HCT116 (cell line): ENCODE results near the gene TSR1. TPM values are rescaled to one million over a fixed set of nuclear protein-coding genes. Genes with fewer than 3 reads are reported as not detected.

Experiments used
- ATAC-seq: fragments of 200-7000 bp; cut with Tn5 transposase; 2 replicates; pipeline ENCODE4 v1.9.1; 2020; ENCODE audit warnings: mild to moderate bottlenecking, moderate library complexity
- BruUV-seq: library from RNA; stranded (reverse); fragments of 400-500 nt; replicated peaks from 2 replicates; lab custom pipeline; 2021; lab: Mats Ljungman, UMichigan
- CTCF ChIA-PET: fragments of 300-600 bp; sonication (Branson Sonifier 250); formaldehyde crosslinking; loops from one replicate; lab custom pipeline; 2021; ENCODE audit warnings: antibody characterized with exemption; lab: Charles Lee
- POLR2A ChIA-PET: fragments of 300-600, 350-600 bp; sonication (Branson Sonifier 250); formaldehyde crosslinking; loops from one replicate; lab custom pipeline; 2021; ENCODE audit warnings: antibody characterized with exemption; lab: Charles Lee
- RAD21 ChIA-PET, 2 experiments: fragments of 300-600 bp; sonication (Branson Sonifier 250); formaldehyde crosslinking; loops; one replicate each; lab custom pipeline; 2023; ENCODE audit warnings: low total read pairs in 2 of 2; ENCODE audit not compliant: uncharacterized antibody in 2 of 2, unreplicated experiment in 2 of 2, low non-redundant PET in 1 of 2; lab: Charles Lee
- DNase-seq: peaks from one replicate; pipeline ENCODE4 v3.0.0-alpha.2; 2010; ENCODE audit warnings: low read depth, low spot score
- H2AFZ ChIP-seq: fragments of 200-600 bp; shearing (Covaris generic), sonication (generic); 2 replicates; pipeline ENCODE4 v1.6.1; 2017; ENCODE audit warnings: low read depth, mixed run types, mixed read lengths, antibody characterized with exemption, low read length; ENCODE audit not compliant: poor library complexity, severe bottlenecking
- H3K27ac ChIP-seq: 2 replicates; pipeline ENCODE4 v1.5.1; 2012; ENCODE audit warnings: low read depth, low read length
- H3K27me3 ChIP-seq: fragments of 200-600 bp; sonication (generic); 2 replicates; pipeline ENCODE4 v1.6.1; 2016; ENCODE audit warnings: mixed run types, low read length, mixed read lengths; ENCODE audit not compliant: insufficient read depth
- H3K36me3 ChIP-seq, 2 experiments: fragments of 200-500 bp in 1 of 2; fragments of 200-600 bp in 1 of 2; sonication (Bioruptor generic) in 1 of 2; sonication (generic) in 1 of 2; 2 replicates each; pipeline versions ENCODE4 v1.5.1 to v1.6.1; 2014 to 2016; ENCODE audit warnings: low read length in 2 of 2, inconsistent platforms in 1 of 2, mixed read lengths in 1 of 2, mixed run types in 1 of 2; ENCODE audit not compliant: insufficient read depth in 2 of 2, control insufficient read depth in 1 of 2
- H3K4me1 ChIP-seq, 2 experiments: fragments of 200-600 bp in 1 of 2; sonication (generic) in 1 of 2; 2 replicates each; pipeline versions ENCODE4 v1.5.1 to v1.6.1; 2012 to 2017; ENCODE audit warnings: low read length in 2 of 2, inconsistent platforms in 1 of 2, mild to moderate bottlenecking in 1 of 2, mixed read lengths in 1 of 2, mixed run types in 1 of 2, moderate library complexity in 1 of 2; ENCODE audit not compliant: insufficient read depth in 2 of 2, control insufficient read depth in 1 of 2
- H3K4me2 ChIP-seq: fragments of 200-600 bp; sonication (generic); 2 replicates; pipeline ENCODE4 v1.6.1; 2017; ENCODE audit warnings: mixed run types, low read length, mixed read lengths
- H3K4me3 ChIP-seq, 2 experiments: fragments of 200-600 bp in 1 of 2; sonication (generic) in 1 of 2; replicated peaks in 1 of 2; 2 replicates each; pipeline ENCODE4 v1.5.1; 2011 to 2016; ENCODE audit warnings: low read length in 2 of 2, control low read depth in 1 of 2, low read depth in 1 of 2, mild to moderate bottlenecking in 1 of 2, mixed read lengths in 1 of 2, mixed run types in 1 of 2
- H3K79me2 ChIP-seq: fragments of 200-600 bp; sonication (generic); 2 replicates; pipeline ENCODE4 v1.6.1; 2017; ENCODE audit warnings: mild to moderate bottlenecking, mixed run types, low read length, moderate library complexity, mixed read lengths; ENCODE audit not compliant: insufficient read depth
- H3K9ac ChIP-seq: fragments of 200-600 bp; sonication (generic); 2 replicates; pipeline ENCODE4 v1.6.1; 2016; ENCODE audit warnings: low read length, mixed read lengths
- H3K9me2 ChIP-seq: fragments of 200-600 bp; sonication (generic), shearing (Covaris generic); 2 replicates; pipeline ENCODE4 v1.6.1; 2017; ENCODE audit warnings: mixed run types, mild to moderate bottlenecking, moderate library complexity; ENCODE audit not compliant: insufficient read depth
- H3K9me3 ChIP-seq, 2 experiments: fragments of 200-500 bp in 1 of 2; fragments of 200-600 bp in 1 of 2; sonication (Bioruptor generic) in 1 of 2; sonication (generic) in 1 of 2; 2 replicates each; pipeline ENCODE4 v1.6.1; 2014 to 2017; ENCODE audit warnings: low read length in 2 of 2, mixed read lengths in 2 of 2, inconsistent platforms in 1 of 2, low read depth in 1 of 2, mild to moderate bottlenecking in 1 of 2, mixed run types in 1 of 2, moderate library complexity in 1 of 2; ENCODE audit not compliant: control insufficient read depth in 1 of 2, insufficient read depth in 1 of 2
- H4K20me1 ChIP-seq: fragments of 200-600 bp; sonication (generic), shearing (Covaris generic); 2 replicates; pipeline ENCODE4 v1.6.1; 2017; ENCODE audit warnings: mixed run types, mild to moderate bottlenecking, moderate library complexity; ENCODE audit not compliant: insufficient read depth
- CBX3 ChIP-seq: IDR thresholded peaks from 2 replicates; pipeline ENCODE4 v1.6.1; 2012; ENCODE audit warnings: low read depth
- EGR1 ChIP-seq: IDR thresholded peaks from 2 replicates; pipeline ENCODE4 v1.6.1; 2012; ENCODE audit warnings: low read depth
- ELF1 ChIP-seq: IDR thresholded peaks from 2 replicates; pipeline ENCODE4 v1.6.1; 2012; ENCODE audit warnings: low read depth, borderline replicate concordance
- EZH2 ChIP-seq: fragments of 200-600 bp; sonication (generic); IDR thresholded peaks from 2 replicates; pipeline ENCODE4 v1.6.1; 2017; ENCODE audit warnings: antibody characterized with exemption, mixed run types
- EZH2phosphoT487 ChIP-seq: fragments of 200-600 bp; IDR thresholded peaks from 2 replicates; pipeline ENCODE4 v1.6.1; 2018; ENCODE audit warnings: antibody characterized with exemption, borderline replicate concordance
- JUND ChIP-seq: IDR thresholded peaks from 2 replicates; pipeline ENCODE4 v1.6.1; 2012
- MAX ChIP-seq: IDR thresholded peaks from 2 replicates; pipeline ENCODE4 v1.6.1; 2012
- POLR2AphosphoS5 ChIP-seq: IDR thresholded peaks from 2 replicates; pipeline ENCODE4 v1.6.1; 2011; ENCODE audit warnings: mild to moderate bottlenecking, low read depth, low read length, moderate library complexity
- RAD21 ChIP-seq: IDR thresholded peaks from 2 replicates; pipeline ENCODE4 v1.6.1; 2012; ENCODE audit warnings: low read depth, mild to moderate bottlenecking
- REST ChIP-seq: IDR thresholded peaks from 2 replicates; pipeline ENCODE4 v1.6.1; 2012; ENCODE audit warnings: low read depth
- SP1 ChIP-seq: IDR thresholded peaks from 2 replicates; pipeline ENCODE4 v1.6.1; 2012; ENCODE audit warnings: low read depth
- SRF ChIP-seq: IDR thresholded peaks from 2 replicates; pipeline ENCODE4 v1.6.1; 2012; ENCODE audit warnings: low read depth
- TCF7L2 ChIP-seq: IDR thresholded peaks from 2 replicates; pipeline ENCODE4 v1.7.0; 2011; ENCODE audit warnings: borderline replicate concordance, inconsistent platforms; ENCODE audit not compliant: insufficient read depth, insufficient read length; ENCODE audit errors: extremely low read depth
- YY1 ChIP-seq: IDR thresholded peaks from 2 replicates; pipeline ENCODE4 v1.6.1; 2011; ENCODE audit warnings: low read length, low read depth, moderate library complexity, mild to moderate bottlenecking; ENCODE audit not compliant: insufficient replicate concordance; ENCODE audit errors: extremely low read depth
- ZBTB33 ChIP-seq: IDR thresholded peaks from 2 replicates; pipeline ENCODE4 v1.6.1; 2011; ENCODE audit warnings: mild to moderate bottlenecking, low read length, moderate library complexity; ENCODE audit not compliant: insufficient replicate concordance; ENCODE audit errors: extremely low read depth
- ZFX ChIP-seq: fragments of 450-650 bp; IDR thresholded peaks from 2 replicates; pipeline ENCODE4 v1.6.1; 2017
- ZNF274 ChIP-seq: fragments of 200-500 bp; sonication (Bioruptor generic); IDR thresholded peaks from 2 replicates; pipeline ENCODE4 v1.6.1; 2014; ENCODE audit warnings: mild to moderate bottlenecking, low read depth, low read length, inconsistent platforms
- intact Hi-C: fragments of 100-400 bp; cut with micrococcal nuclease; formaldehyde crosslinking; loops from 2 replicates; pipeline ENCODE4 v1.10.0; 2022
- total RNA-seq: library from RNA; stranded (reverse); gene quantifications from one replicate; pipeline ENCODE4 v1.2.1, GENCODE V29; 2021; ENCODE audit not compliant: unreplicated experiment
- TF ChIP-seq, protein P1 (sequence below): IDR thresholded peaks from 2 replicates; pipeline ENCODE4 v1.6.1; 2012
- TF ChIP-seq, protein P2 (sequence below), 3 experiments: fragments of 200-600 bp in 1 of 3; sonication (generic) in 1 of 3; IDR thresholded peaks in 2 of 3; conservative IDR thresholded peaks in 1 of 3; 2 replicates each; pipeline ENCODE4 v1.5.1; 2012 to 2017; ENCODE audit warnings: low read depth in 2 of 3, low read length in 2 of 3, antibody characterized with exemption in 1 of 3, borderline replicate concordance in 1 of 3, control low read depth in 1 of 3, mild to moderate bottlenecking in 1 of 3, mixed read lengths in 1 of 3, mixed run types in 1 of 3, moderate library complexity in 1 of 3; ENCODE audit not compliant: insufficient read depth in 1 of 3

Gene TSR1
- total RNA-seq, 1 experiment from 2014 or later, result 77.2 TPM

DNA sequence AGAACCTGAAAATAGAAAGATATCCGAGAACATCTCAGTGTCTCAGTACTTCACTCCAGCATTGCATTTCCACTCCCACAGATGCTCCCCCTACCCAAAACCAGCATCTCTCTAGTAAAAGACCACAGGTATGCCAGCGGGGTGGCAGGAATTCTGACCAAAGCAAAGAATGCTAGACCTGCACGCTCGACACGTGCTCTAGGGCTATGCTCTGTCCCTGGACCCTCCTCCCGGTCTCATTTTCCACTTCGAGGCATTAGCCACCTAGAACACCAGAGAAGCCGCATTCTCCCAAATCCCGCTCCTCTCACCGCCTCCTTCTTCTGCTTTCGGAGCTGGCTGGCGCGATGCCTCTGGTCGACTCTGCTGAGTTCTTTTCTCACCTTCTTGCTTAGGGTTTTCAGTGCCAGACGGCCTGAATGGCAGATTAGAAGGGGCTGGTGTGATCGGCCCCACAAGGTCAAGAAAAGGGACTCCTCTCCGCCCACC, 487 bp downstream of the TSR1 start:
- peak overlapping the region; percentile 94 for H3K9ac ChIP-seq
- intact Hi-C loops, result loop anchor here (5.0 kb wide), 1 partner anchor 72 kb away; no protein-coding TSS in a partner anchor
- ChIA-PET POLR2A (interaction anchor here (0.9 to 1.5 kb wide), 10 partner anchors 11 to 71 kb away, joined by 3 to 6 read pairs (median 4); partner anchors contain the start of genes SMG6 and SRR), CTCF (interaction anchor here (0.6 to 1.3 kb wide), 7 partner anchors 17 to 277 kb away, joined by 3 to 6 read pairs (median 3); no protein-coding TSS in a partner anchor), RAD21 (interaction anchor here in 1 of 2 experiments (1.2 kb wide), 1 partner anchor 57 kb away, joined by 3 read pairs; no protein-coding TSS in a partner anchor)
- DNase-seq (no peak), ATAC-seq (no peak)
- peaks cover 37 to 47% of the 10 kb centered on the region in 2 experiments for H3K36me3 ChIP-seq
- peak overlapping the region; percentile 82 to 99 for H3K4me3 ChIP-seq
- peak overlapping the region; percentile 86 for H3K27ac ChIP-seq
- no peaks in the 10 kb centered on the region for H3K9me2 ChIP-seq
- no peak overlapping the region for H2AFZ ChIP-seq
- peaks cover 76% of the 10 kb centered on the region for H3K79me2 ChIP-seq
- peaks cover 2 to 29% of the 10 kb centered on the region in 2 experiments; a peak in 3 of 4 replicates for H3K4me1 ChIP-seq
- no peaks in the 10 kb centered on the region for H3K27me3 ChIP-seq
- H3K9me3 ChIP-seq, result no peaks in the 10 kb centered on the region
- BruUV-seq, result TSS peak; percentile 51
- peak overlapping the region; percentile 95 for H3K4me2 ChIP-seq
- H4K20me1 ChIP-seq, result peaks cover 26% of the 10 kb centered on the region; the same call in 1 of the 2 replicates
- TF ChIP-seq MAX (no peak), TCF7L2 (no peak), CBX3 (no peak), SP1 (no peak), REST (no peak), ZNF274 (no peak), EZH2phosphoT487 (no peak), ELF1 (no peak), ZFX (no peak), RAD21 (no peak), YY1 (no peak), SRF (no peak), JUND (no peak), ZBTB33 (no peak), EZH2 (no peak), POLR2AphosphoS5 (no peak), EGR1 (no peak)
- TF ChIP-seq, protein P1, sequence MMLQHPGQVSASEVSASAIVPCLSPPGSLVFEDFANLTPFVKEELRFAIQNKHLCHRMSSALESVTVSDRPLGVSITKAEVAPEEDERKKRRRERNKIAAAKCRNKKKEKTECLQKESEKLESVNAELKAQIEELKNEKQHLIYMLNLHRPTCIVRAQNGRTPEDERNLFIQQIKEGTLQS, result no peak
- TF ChIP-seq, protein P2, sequence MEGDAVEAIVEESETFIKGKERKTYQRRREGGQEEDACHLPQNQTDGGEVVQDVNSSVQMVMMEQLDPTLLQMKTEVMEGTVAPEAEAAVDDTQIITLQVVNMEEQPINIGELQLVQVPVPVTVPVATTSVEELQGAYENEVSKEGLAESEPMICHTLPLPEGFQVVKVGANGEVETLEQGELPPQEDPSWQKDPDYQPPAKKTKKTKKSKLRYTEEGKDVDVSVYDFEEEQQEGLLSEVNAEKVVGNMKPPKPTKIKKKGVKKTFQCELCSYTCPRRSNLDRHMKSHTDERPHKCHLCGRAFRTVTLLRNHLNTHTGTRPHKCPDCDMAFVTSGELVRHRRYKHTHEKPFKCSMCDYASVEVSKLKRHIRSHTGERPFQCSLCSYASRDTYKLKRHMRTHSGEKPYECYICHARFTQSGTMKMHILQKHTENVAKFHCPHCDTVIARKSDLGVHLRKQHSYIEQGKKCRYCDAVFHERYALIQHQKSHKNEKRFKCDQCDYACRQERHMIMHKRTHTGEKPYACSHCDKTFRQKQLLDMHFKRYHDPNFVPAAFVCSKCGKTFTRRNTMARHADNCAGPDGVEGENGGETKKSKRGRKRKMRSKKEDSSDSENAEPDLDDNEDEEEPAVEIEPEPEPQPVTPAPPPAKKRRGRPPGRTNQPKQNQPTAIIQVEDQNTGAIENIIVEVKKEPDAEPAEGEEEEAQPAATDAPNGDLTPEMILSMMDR (IDR thresholded peaks at IDR 0.05 in 2 of 3, conservative IDR thresholded peaks at IDR 0.05 in 1 of 3; ENCODE audit: borderline replicate concordance in 1 of 3, insufficient read depth in 1 of 3, low read depth in 2 of 3, low read length in 2 of 3), result no peak
